Loucy (cell line): Measurements from ENCODE around the gene SPOCK1.

Source experiments
- CTCF ChIP-seq: fragments of 200-600 bp; sonication (generic); conservative IDR thresholded peaks from 2 replicates; pipeline ENCODE4 v1.5.1; 2014; ENCODE audit warnings: mild to moderate bottlenecking, antibody characterized with exemption, low read length
- EZH2phosphoT487 ChIP-seq: fragments of 200-600 bp; IDR thresholded peaks from 2 replicates; pipeline ENCODE4 v1.6.1; 2018; ENCODE audit warnings: antibody characterized with exemption, mild to moderate bottlenecking, moderate library complexity, borderline replicate concordance

- no peak for TF ChIP-seq CTCF
- TF ChIP-seq EZH2phosphoT487: no peak
Observed at GRCh38 chr5:137370096-137371071, 128.7 kb downstream of the SPOCK1 start.
